Right forelimb (tissue), 1 donor: ENCODE data around the gene DYNC1I1.

Experiments used
- DNase-seq: peaks from one replicate; pipeline ENCODE4 v3.0.0-alpha.2; 2018

Gene DYNC1I1

GRCh38 chr7:95861041-95861440 lies 88.7 kb downstream of the DYNC1I1 start:
- DNase-seq = no peak

GRCh38 chr7:95863623-95864022 lies 91.3 kb downstream of the DYNC1I1 start:
- no peak for DNase-seq

GRCh38 chr7:95865716-95866371 lies 93.5 kb downstream of the DYNC1I1 start:
- DNase-seq = no peak

GRCh38 chr7:95867309-95867708 lies 95.0 kb downstream of the DYNC1I1 start:
- DNase-seq = no peak

- no peak for DNase-seq
These were observed 98.9 kb downstream of the DYNC1I1 start for GRCh38 chr7:95871075-95871848.

GRCh38 chr7:95871896-95872295 lies 99.5 kb downstream of the DYNC1I1 start:
- DNase-seq = no peak

- DNase-seq = no peak
These were observed 101.8 kb downstream of the DYNC1I1 start for GRCh38 chr7:95874129-95874528.

GRCh38 chr7:95874541-95875265 lies 102.3 kb downstream of the DYNC1I1 start:
- DNase-seq = no peak

- DNase-seq = no peak
These were observed 103.2 kb downstream of the DYNC1I1 start for GRCh38 chr7:95875519-95875918.

GRCh38 chr7:95878677-95879076 lies 106.3 kb downstream of the DYNC1I1 start:
- DNase-seq = no peak

GRCh38 chr7:95881597-95881996 lies 109.2 kb downstream of the DYNC1I1 start:
- no peak for DNase-seq

- no peak for DNase-seq
These were observed 110.9 kb downstream of the DYNC1I1 start for GRCh38 chr7:95883217-95883616.

GRCh38 chr7:95886501-95887090 lies 114.2 kb downstream of the DYNC1I1 start:
- no peak for DNase-seq

GRCh38 chr7:95893484-95893883 lies 121.1 kb downstream of the DYNC1I1 start:
- no peak for DNase-seq

- no peak for DNase-seq
These were observed 125.3 kb downstream of the DYNC1I1 start for GRCh38 chr7:95897557-95898251.

- DNase-seq = no peak
These were observed 127.7 kb downstream of the DYNC1I1 start for GRCh38 chr7:95899919-95900513.

- no peak for DNase-seq
These were observed 128.7 kb downstream of the DYNC1I1 start for GRCh38 chr7:95901006-95901405.

- no peak for DNase-seq
These were observed 131.7 kb downstream of the DYNC1I1 start for GRCh38 chr7:95904099-95904498.

- DNase-seq = no peak
These were observed 132.8 kb downstream of the DYNC1I1 start for GRCh38 chr7:95905167-95905566.

- DNase-seq = no peak
These were observed 134.5 kb downstream of the DYNC1I1 start for GRCh38 chr7:95906851-95907250.

- no peak for DNase-seq
These were observed 135.0 kb downstream of the DYNC1I1 start for GRCh38 chr7:95907337-95907736.

- no peak for DNase-seq
These were observed 136.1 kb downstream of the DYNC1I1 start for GRCh38 chr7:95908499-95908898.
